Stimulated activated CD8-positive, alpha-beta memory T cell treated with anti-CD3 and anti-CD28 coated beads, Interleukin-12 subunit alpha, Interleukin-12 subunit beta, amount 100 ng/mL, for 4 hours (primary cell): ENCODE data around the gene MATN1.
"Not testable (repeated sequence)": the region's sequence is repeated elsewhere in the genome, so short reads cannot be mapped to it uniquely, and the experiment has no call there.

Experiments used
- DNase-seq: peaks from one replicate; pipeline ENCODE4 v3.0.0-alpha.2; 2020; ENCODE audit warnings: low read depth

Gene MATN1

GRCh38 chr1:30723331-30723755 is at the start of gene MATN1:
Gene MATN1, minus strand, starts transcription at chr1:30723585. Its CDS starts 34 bp downstream, at chr1:30723551.
- no peak for DNase-seq

GRCh38 chr1:30771005-30771404 is 47.6 kb upstream of the MATN1 start:
- DNase-seq = no peak

GRCh38 chr1:30770150-30770549 is 46.8 kb upstream of the MATN1 start:
- DNase-seq = no peak

- no peak for DNase-seq
Observed at GRCh38 chr1:30768830-30769718, 45.7 kb upstream of the MATN1 start.

GRCh38 chr1:30768159-30768829 is 44.9 kb upstream of the MATN1 start:
- no peak for DNase-seq

- DNase-seq = not testable (repeated sequence)
Observed at GRCh38 chr1:30766948-30767347, 43.6 kb upstream of the MATN1 start.

- DNase-seq = no peak
Observed at GRCh38 chr1:30765556-30766434, 42.4 kb upstream of the MATN1 start.

- DNase-seq = no peak
Observed at GRCh38 chr1:30764939-30765555, 41.7 kb upstream of the MATN1 start.

- DNase-seq = no peak
Observed at GRCh38 chr1:30764396-30764795, 41.0 kb upstream of the MATN1 start.

GRCh38 chr1:30763651-30764248 is 40.4 kb upstream of the MATN1 start:
- DNase-seq = no peak

GRCh38 chr1:30762930-30763650 is 39.7 kb upstream of the MATN1 start:
- no peak for DNase-seq

- DNase-seq = no peak
Observed at GRCh38 chr1:30762152-30762929, 39.0 kb upstream of the MATN1 start.

GRCh38 chr1:30761381-30762151 is 38.2 kb upstream of the MATN1 start:
- no peak for DNase-seq

GRCh38 chr1:30760596-30761324 is 37.4 kb upstream of the MATN1 start:
- DNase-seq = no peak

- DNase-seq = no peak
Observed at GRCh38 chr1:30759718-30760281, 36.4 kb upstream of the MATN1 start.

GRCh38 chr1:30758785-30759380 is 35.5 kb upstream of the MATN1 start:
- no peak for DNase-seq

GRCh38 chr1:30758121-30758688 is 34.8 kb upstream of the MATN1 start:
- DNase-seq = no peak
